Mammary epithelial cell (primary cell): ENCODE results near the gene TRHDE.

ENCODE experiments used
- CTCF ChIP-seq, 2 donors: IDR thresholded peaks in 1 of 2; conservative IDR thresholded peaks in 1 of 2; 2 replicates each; pipeline ENCODE4 v1.5.1; 2011 to 2012; ENCODE audit warnings: inconsistent platforms in 2 of 2, low read length in 2 of 2, mild to moderate bottlenecking in 2 of 2, control low read depth in 1 of 2, low read depth in 1 of 2; ENCODE audit not compliant: insufficient read depth in 1 of 2; ENCODE audit errors: extremely low read depth in 1 of 2
- EZH2 ChIP-seq: IDR thresholded peaks from 2 replicates; pipeline ENCODE4 v1.6.1; 2012; ENCODE audit warnings: low read length, inconsistent platforms, borderline replicate concordance

GRCh38 chr12:72349491-72349890 is 77.3 kb downstream of the TRHDE start:
- no peak for TF ChIP-seq EZH2
- no peak for TF ChIP-seq CTCF (conservative IDR thresholded peaks at IDR 0.05 in 1 of 2, IDR thresholded peaks at IDR 0.05 in 1 of 2; ENCODE audit: extremely low read depth in 1 of 2, insufficient read depth in 1 of 2, low read depth in 1 of 2, low read length in 2 of 2)
